Measurements from ENCODE around the gene PLPPR3. TPM values are rescaled to one million over a fixed set of nuclear protein-coding genes. Genes with fewer than 3 reads are reported as not detected.
"Not testable (repeated sequence)": the region's sequence is repeated elsewhere in the genome, so short reads cannot be mapped to it uniquely, and the experiment has no call there.

Gene PLPPR3
- total RNA-seq, 2 donors from 2014 or later: 0.27 to 20.3 TPM

DNA sequence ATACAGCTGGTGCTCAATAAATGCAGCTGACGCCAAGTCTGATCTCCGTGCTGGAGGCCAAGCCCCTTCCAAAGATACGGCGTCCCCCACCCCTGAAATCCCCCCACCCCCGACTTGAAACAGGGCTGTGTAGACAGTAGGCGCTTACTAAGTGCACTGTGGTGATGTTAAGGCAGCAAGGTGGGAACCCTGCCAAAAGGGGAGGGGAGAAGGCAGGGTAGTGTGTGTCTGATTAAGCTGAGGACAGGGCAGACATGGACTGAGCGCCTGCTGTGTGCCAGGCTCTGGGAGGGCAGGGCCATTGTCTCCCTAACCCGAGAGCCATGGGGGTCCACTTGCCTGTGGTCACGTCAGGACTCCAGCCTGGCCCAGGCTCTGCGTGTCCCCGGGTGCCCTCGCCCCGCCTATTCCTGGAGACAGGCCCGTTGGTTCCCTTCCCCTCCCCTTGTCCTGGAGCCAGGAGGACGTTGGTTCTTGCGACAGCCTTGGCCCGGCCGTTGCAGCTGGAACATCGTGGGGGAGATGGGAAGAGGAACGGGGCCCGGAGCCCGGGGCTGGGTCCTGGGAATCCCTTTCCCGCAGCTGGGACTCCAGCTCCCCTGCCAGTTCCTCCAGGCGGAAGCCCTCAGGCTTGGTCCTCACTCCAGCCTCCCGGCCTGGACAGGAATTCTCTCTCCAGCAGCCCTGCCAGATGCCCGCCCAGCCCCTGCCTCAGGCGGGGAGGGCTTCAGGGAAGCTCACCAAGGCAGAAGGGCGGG is 28.6 kb upstream of the PLPPR3 start:
- 19% methylated on average over 27 of the region's 28 CpGs for WGBS
- H3K4me3 ChIP-seq: no peak overlapping the region
- no peaks in the 10 kb centered on the region for H3K36me3 ChIP-seq
- H3K4me1 ChIP-seq (replicated peaks): peaks cover 4% of the 10 kb centered on the region
- H3K27ac ChIP-seq: peak overlapping the region; percentile 55 to 64
- TF ChIP-seq, protein P1, sequence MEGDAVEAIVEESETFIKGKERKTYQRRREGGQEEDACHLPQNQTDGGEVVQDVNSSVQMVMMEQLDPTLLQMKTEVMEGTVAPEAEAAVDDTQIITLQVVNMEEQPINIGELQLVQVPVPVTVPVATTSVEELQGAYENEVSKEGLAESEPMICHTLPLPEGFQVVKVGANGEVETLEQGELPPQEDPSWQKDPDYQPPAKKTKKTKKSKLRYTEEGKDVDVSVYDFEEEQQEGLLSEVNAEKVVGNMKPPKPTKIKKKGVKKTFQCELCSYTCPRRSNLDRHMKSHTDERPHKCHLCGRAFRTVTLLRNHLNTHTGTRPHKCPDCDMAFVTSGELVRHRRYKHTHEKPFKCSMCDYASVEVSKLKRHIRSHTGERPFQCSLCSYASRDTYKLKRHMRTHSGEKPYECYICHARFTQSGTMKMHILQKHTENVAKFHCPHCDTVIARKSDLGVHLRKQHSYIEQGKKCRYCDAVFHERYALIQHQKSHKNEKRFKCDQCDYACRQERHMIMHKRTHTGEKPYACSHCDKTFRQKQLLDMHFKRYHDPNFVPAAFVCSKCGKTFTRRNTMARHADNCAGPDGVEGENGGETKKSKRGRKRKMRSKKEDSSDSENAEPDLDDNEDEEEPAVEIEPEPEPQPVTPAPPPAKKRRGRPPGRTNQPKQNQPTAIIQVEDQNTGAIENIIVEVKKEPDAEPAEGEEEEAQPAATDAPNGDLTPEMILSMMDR (IDR thresholded peaks at IDR 0.05): no peak
- peak; percentile 84 for TF ChIP-seq POLR2AphosphoS5 (IDR thresholded peaks at IDR 0.05)
- intact Hi-C loops (cut with DNase I): no loop called here
- DNase-seq (ENCODE audit: low spot score): peak; percentile 81
- H3K27me3 ChIP-seq (replicated peaks; ENCODE audit: insufficient read depth): peaks cover 6% of the 10 kb centered on the region
- no peaks in the 10 kb centered on the region for H3K9me3 ChIP-seq

DNA sequence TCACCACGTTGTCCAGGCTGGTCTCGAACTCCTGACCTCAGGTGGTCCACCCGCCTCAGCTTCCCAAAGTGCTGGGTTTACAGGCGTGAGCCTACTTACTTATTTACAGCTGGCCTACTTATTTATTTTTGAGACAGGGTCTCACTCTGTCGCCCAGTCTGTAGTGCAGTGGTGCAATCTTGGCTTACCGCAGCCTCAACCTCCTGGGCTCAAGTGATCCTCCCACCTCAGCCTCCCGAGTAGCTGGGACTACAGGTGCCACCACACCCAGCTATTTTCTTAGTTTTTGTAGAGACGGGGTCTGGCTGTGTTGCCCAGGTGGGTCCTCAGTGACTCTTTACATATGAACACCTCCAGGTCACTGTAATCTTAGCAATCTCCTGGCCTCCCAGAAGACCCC is 27.4 kb upstream of the PLPPR3 start:
- DNase-seq (ENCODE audit: low spot score); H3K36me3 ChIP-seq; H3K4me1 ChIP-seq (replicated peaks); H3K27me3 ChIP-seq (replicated peaks; ENCODE audit: insufficient read depth); H3K4me3 ChIP-seq; H3K27ac ChIP-seq; H3K9me3 ChIP-seq; intact Hi-C loops (cut with DNase I): not testable (repeated sequence)
- 72% methylated on average over 8 of the region's 8 CpGs for WGBS

DNA sequence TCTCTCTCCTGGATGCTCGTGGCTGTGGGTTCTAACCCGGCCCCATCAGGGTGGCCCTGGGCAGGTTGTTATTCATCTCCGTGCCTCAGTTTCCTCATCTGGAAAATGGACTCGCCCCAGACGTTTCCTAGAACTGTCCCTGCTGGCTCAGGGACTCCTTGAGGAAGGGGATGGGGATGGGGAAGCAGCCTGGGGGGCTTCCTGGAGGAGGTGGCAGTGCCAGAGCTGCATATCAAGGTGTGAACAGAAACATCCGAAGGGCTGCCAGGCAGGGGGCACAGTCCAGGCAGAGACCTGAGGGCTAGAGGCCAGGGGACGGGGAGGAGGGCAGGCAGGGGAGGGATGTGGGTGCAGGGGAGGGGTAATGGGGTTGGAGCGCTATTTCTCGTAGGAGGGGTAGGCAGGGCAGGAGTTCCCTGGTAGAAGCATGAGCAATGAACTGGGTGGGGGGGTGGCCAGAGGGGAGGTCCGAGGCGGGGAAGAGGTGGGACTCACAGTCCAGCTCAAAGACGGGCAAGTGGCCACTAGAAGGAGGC is 26.7 kb upstream of the PLPPR3 start:
- 41% methylated on average over 12 of the region's 12 CpGs for WGBS
- H3K4me3 ChIP-seq: no peak overlapping the region
- no peak for DNase-seq (ENCODE audit: low spot score)
- TF ChIP-seq POLR2A (IDR thresholded peaks at IDR 0.05): no peak
- H3K4me1 ChIP-seq (replicated peaks): peaks cover 4% of the 10 kb centered on the region
- no peaks in the 10 kb centered on the region for H3K36me3 ChIP-seq
- intact Hi-C loops (cut with DNase I): no loop called here
- no peak overlapping the region for H3K27ac ChIP-seq
- no peaks in the 10 kb centered on the region for H3K9me3 ChIP-seq
- peaks cover 12% of the 10 kb centered on the region for H3K27me3 ChIP-seq (replicated peaks; ENCODE audit: insufficient read depth)

DNA sequence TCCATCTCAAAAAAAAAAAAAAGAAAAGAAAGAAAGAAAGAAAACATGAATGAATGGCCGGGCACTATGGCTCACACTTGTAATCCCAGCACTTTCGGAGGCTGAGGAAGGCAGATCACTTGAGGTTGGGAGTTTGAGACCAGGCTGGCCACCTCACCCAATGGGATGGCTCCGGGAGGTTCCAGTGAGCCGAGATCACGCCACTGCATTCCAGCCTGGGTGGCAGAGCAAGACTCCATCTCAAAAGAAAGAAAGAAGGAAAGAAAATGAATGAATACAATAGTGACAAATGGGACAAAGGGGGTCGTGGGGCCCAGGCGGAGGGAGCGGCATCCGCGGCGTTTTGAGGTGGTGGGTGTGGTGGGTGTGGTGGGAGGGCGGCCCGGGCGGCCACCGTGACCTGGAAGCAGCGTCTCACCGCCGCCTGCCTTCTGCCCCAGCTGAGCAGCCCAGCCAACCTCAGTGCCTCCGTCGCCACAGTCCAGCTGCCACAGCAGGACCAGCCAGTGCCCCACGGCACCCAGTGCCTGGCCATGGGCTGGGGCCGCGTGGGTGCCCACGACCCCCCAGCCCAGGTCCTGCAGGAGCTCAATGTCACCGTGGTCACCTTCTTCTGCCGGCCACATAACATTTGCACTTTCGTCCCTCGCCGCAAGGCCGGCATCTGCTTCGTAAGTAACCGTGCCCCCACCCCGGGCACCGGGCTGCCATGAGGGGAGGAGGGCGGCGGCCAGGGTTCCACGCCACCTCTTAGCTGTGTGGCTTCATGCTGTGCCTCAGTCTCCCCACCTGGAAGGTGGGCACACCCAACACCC is 24.2 kb upstream of the PLPPR3 start:
- Histone ChIP-seq H3K9me3 (no peaks in the 10 kb centered on the region), H3K4me1 (replicated peaks) (peaks cover 4% of the 10 kb centered on the region), H3K27ac (no peak overlapping the region), H3K4me3 (no peak overlapping the region), H3K27me3 (replicated peaks; ENCODE audit: insufficient read depth) (peaks cover 7% of the 10 kb centered on the region), H3K36me3 (no peaks in the 10 kb centered on the region)
- WGBS: 69% methylated on average over 37 of the region's 37 CpGs
- intact Hi-C loops (cut with DNase I): no loop called here
- DNase-seq (ENCODE audit: low spot score): no peak
- TF ChIP-seq, protein P1 (IDR thresholded peaks at IDR 0.05): no peak
- TF ChIP-seq POLR2AphosphoS5 (IDR thresholded peaks at IDR 0.05) (no peak), POLR2A (IDR thresholded peaks at IDR 0.05) (no peak)

DNA sequence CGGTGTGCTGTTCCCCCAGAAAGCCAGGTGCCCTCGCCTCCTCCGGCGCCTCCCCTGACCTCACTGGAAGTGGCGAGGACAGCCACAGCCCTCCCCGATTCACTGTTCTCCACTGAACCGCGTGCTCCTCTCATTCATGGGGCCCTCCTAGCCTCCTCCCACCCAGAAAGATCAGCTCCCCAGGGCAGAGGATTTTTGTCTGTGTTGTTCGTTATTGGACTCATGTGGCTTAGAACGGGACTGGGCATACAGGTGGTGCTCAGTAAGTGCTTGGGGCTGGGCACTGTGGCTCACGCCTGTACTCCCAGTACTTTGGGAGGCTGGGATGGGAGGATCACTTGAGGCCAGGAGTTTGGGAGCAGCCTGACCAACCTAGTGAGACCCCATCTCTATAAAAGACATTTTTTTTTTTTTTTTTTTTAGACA is 22.8 kb upstream of the PLPPR3 start:
- 55% methylated on average over 7 of the region's 11 CpGs for WGBS
- Histone ChIP-seq H3K27ac (no peak overlapping the region), H3K9me3 (no peaks in the 10 kb centered on the region), H3K27me3 (replicated peaks; ENCODE audit: insufficient read depth) (peaks cover 7% of the 10 kb centered on the region), H3K36me3 (no peaks in the 10 kb centered on the region), H3K4me1 (replicated peaks) (no peaks in the 10 kb centered on the region), H3K4me3 (no peak overlapping the region)
- DNase-seq (ENCODE audit: low spot score): no peak
- intact Hi-C loops (cut with DNase I): no loop called here
- TF ChIP-seq POLR2AphosphoS5 (IDR thresholded peaks at IDR 0.05) (no peak), POLR2A (IDR thresholded peaks at IDR 0.05) (no peak)
- TF ChIP-seq, protein P1 (IDR thresholded peaks at IDR 0.05): no peak
